ENCODE data around the gene UNC13C. TPM values are rescaled to one million over a fixed set of nuclear protein-coding genes. Genes with fewer than 3 reads are reported as not detected.

Gene UNC13C
- total and polyA plus RNA-seq, 2 experiments from 2014 or later, result not detected

DNA sequence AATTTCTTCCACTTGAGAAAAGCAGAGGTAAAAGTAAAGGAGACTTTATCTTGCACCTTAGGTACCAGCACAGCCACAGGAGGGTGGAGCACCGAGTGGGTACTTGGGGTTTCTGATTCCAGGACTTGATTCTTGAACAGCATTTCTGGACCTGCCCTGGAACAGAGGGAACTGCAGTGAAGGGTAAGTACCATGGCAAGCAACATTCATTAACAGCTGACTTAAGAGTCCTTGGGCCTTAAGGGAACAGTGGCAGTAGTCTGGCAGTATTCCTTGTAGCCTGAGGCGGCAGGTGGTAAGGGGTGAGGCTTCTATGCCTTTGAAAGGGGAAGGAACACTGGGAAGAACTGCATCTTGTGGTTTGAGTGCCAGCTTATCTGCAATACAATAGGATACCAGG, 666.6 kb downstream of the UNC13C start:
- Histone ChIP-seq H3F3A (ENCODE audit: insufficient read depth) (no peaks in the 10 kb centered on the region), H3K27ac (no peak overlapping the region), H3K79me2 (ENCODE audit: insufficient read depth) (no peaks in the 10 kb centered on the region), H3K4me1 (ENCODE audit: insufficient read depth) (no peaks in the 10 kb centered on the region), H4K20me1 (ENCODE audit: insufficient read depth) (no peaks in the 10 kb centered on the region), H2AFZ (no peak overlapping the region), H3K9me3 (ENCODE audit: low read depth) (no peaks in the 10 kb centered on the region), H3K9me2 (ENCODE audit: insufficient read depth) (no peaks in the 10 kb centered on the region), H3K9ac (no peak overlapping the region), H3K27me3 (replicated peaks; ENCODE audit: insufficient read depth) (no peaks in the 10 kb centered on the region), H3K36me3 (ENCODE audit: low read depth) (no peaks in the 10 kb centered on the region), H3K4me2 (ENCODE audit: unreplicated experiment) (no peak overlapping the region), H3K4me3 (no peak overlapping the region)
- in situ Hi-C loops (cut with MboI), result no loop called here
- 4 to 23% methylated on average over 2 of the region's 2 CpGs for WGBS, 2 experiments (ENCODE audit: low coverage in 1 of 2, low lambda C conversion rate in 2 of 2, missing lambda C conversion rate in 2 of 2)
- no peak for DNase-seq
- TF ChIP-seq EZH2phosphoT487 (IDR thresholded peaks at IDR 0.05; ENCODE audit: insufficient read depth, low read depth), result no peak
- TF ChIP-seq EZH2 (IDR thresholded peaks at IDR 0.05; ENCODE audit: insufficient read depth, poor library complexity, severe bottlenecking), result no peak

DNA sequence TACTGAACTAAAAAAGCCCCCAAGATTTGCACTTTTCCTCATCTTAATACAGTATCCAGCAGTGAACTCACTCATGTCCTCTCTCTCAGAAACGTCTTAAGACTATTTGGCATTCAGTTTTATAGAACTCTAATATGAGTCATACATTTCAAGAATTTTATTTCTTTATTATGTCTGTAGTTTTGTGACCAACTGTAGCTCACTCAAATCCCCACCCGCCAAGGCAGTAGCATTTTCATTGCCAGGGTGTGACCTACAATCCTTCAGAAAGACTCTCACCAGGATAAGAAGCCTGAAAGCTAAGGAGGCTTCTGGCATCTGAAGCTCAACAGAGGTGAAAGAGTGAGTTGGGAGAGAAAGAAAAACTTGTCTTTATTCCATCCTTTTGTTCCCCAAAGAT, 681.4 kb downstream of the UNC13C start:
- no peaks in the 10 kb centered on the region for H3K27me3 ChIP-seq (replicated peaks; ENCODE audit: insufficient read depth)
- no peak for DNase-seq
- H3K79me2 ChIP-seq (ENCODE audit: insufficient read depth), result no peaks in the 10 kb centered on the region
- no peaks in the 10 kb centered on the region for H4K20me1 ChIP-seq (ENCODE audit: insufficient read depth)
- 0 to 3% methylated on average over 2 of the region's 2 CpGs for WGBS, 2 experiments (ENCODE audit: low coverage in 1 of 2, low lambda C conversion rate in 2 of 2, missing lambda C conversion rate in 2 of 2)
- H2AFZ ChIP-seq, result no peak overlapping the region
- no peak for TF ChIP-seq EZH2 (IDR thresholded peaks at IDR 0.05; ENCODE audit: insufficient read depth, poor library complexity, severe bottlenecking)
- no peak for TF ChIP-seq EZH2phosphoT487 (IDR thresholded peaks at IDR 0.05; ENCODE audit: insufficient read depth, low read depth)
- in situ Hi-C loops (cut with MboI), result no loop called here
- H3K4me2 ChIP-seq (ENCODE audit: unreplicated experiment), result no peak overlapping the region
- H3K36me3 ChIP-seq (ENCODE audit: low read depth), result no peaks in the 10 kb centered on the region
- H3K4me3 ChIP-seq, result no peak overlapping the region
- no peaks in the 10 kb centered on the region for H3K4me1 ChIP-seq (ENCODE audit: insufficient read depth)
- no peak overlapping the region for H3K27ac ChIP-seq
- no peaks in the 10 kb centered on the region for H3K9me2 ChIP-seq (ENCODE audit: insufficient read depth)
- H3F3A ChIP-seq (ENCODE audit: insufficient read depth), result no peaks in the 10 kb centered on the region
- H3K9me3 ChIP-seq (ENCODE audit: low read depth), result no peaks in the 10 kb centered on the region
- no peak overlapping the region for H3K9ac ChIP-seq

GRCh38 chr15:54660356-54660755, 682.1 kb downstream of the UNC13C start:
- DNase-seq, result no peak
- Histone ChIP-seq H3K27ac (no peak overlapping the region), H3K27me3 (replicated peaks; ENCODE audit: insufficient read depth) (no peaks in the 10 kb centered on the region), H3K9ac (no peak overlapping the region), H3K9me3 (ENCODE audit: low read depth) (no peaks in the 10 kb centered on the region), H3K4me1 (ENCODE audit: insufficient read depth) (no peaks in the 10 kb centered on the region), H3K9me2 (ENCODE audit: insufficient read depth) (no peaks in the 10 kb centered on the region), H3K36me3 (ENCODE audit: low read depth) (no peaks in the 10 kb centered on the region), H3K4me2 (ENCODE audit: unreplicated experiment) (no peak overlapping the region), H3K4me3 (no peak overlapping the region), H4K20me1 (ENCODE audit: insufficient read depth) (no peaks in the 10 kb centered on the region), H3F3A (ENCODE audit: insufficient read depth) (no peaks in the 10 kb centered on the region), H2AFZ (no peak overlapping the region), H3K79me2 (ENCODE audit: insufficient read depth) (no peaks in the 10 kb centered on the region)
- in situ Hi-C loops (cut with MboI), result no loop called here
- WGBS, 2 experiments (ENCODE audit: low coverage in 1 of 2, low lambda C conversion rate in 2 of 2, missing lambda C conversion rate in 2 of 2), result 2 to 4% methylated on average over 5 of the region's 5 CpGs
- TF ChIP-seq EZH2phosphoT487 (IDR thresholded peaks at IDR 0.05; ENCODE audit: insufficient read depth, low read depth) (no peak), EZH2 (IDR thresholded peaks at IDR 0.05; ENCODE audit: insufficient read depth, poor library complexity, severe bottlenecking) (no peak)

DNA sequence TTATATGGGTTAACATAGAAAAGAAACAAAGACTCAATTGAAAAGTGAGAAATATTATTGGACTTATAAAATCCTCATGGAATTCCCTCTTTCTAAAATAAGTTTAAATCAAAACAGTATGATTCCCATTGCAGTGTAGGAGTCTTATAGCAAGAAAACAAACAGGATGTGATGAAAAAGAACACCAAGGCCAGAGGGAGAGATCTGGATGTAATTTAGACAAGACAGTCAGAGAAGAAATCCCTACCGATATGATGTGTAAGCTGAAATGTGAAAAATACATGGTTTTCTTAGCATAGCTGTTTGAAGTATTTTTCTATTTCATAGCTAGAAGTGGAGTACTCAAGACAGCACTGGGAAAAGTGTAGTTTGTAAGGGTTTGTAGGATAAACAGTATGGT, 697.0 kb downstream of the UNC13C start:
- TF ChIP-seq EZH2phosphoT487 (IDR thresholded peaks at IDR 0.05; ENCODE audit: insufficient read depth, low read depth), result no peak
- no peak for TF ChIP-seq EZH2 (IDR thresholded peaks at IDR 0.05; ENCODE audit: insufficient read depth, poor library complexity, severe bottlenecking)

GRCh38 chr15:54681584-54681983, 703.3 kb downstream of the UNC13C start:
- no peaks in the 10 kb centered on the region for H3K36me3 ChIP-seq (ENCODE audit: low read depth)
- no peaks in the 10 kb centered on the region for H4K20me1 ChIP-seq (ENCODE audit: insufficient read depth)
- no peak overlapping the region for H3K9ac ChIP-seq
- H3F3A ChIP-seq (ENCODE audit: insufficient read depth), result no peaks in the 10 kb centered on the region
- H3K9me2 ChIP-seq (ENCODE audit: insufficient read depth), result no peaks in the 10 kb centered on the region; the same call in 1 of the 2 replicates
- H2AFZ ChIP-seq, result no peak overlapping the region
- no peak for TF ChIP-seq EZH2phosphoT487 (IDR thresholded peaks at IDR 0.05; ENCODE audit: insufficient read depth, low read depth)
- TF ChIP-seq EZH2 (IDR thresholded peaks at IDR 0.05; ENCODE audit: insufficient read depth, poor library complexity, severe bottlenecking), result no peak
- no peak overlapping the region for H3K27ac ChIP-seq
- no peaks in the 10 kb centered on the region for H3K79me2 ChIP-seq (ENCODE audit: insufficient read depth)
- H3K9me3 ChIP-seq (ENCODE audit: low read depth), result no peaks in the 10 kb centered on the region
- 17 to 20% methylated on average over 2 of the region's 2 CpGs for WGBS, 2 experiments (ENCODE audit: low coverage in 1 of 2, low lambda C conversion rate in 2 of 2, missing lambda C conversion rate in 2 of 2)
- H3K27me3 ChIP-seq (replicated peaks; ENCODE audit: insufficient read depth), result no peaks in the 10 kb centered on the region
- no peak for DNase-seq
- no peaks in the 10 kb centered on the region for H3K4me1 ChIP-seq (ENCODE audit: insufficient read depth)
- no peak overlapping the region for H3K4me2 ChIP-seq (ENCODE audit: unreplicated experiment)
- in situ Hi-C loops (cut with MboI), result no loop called here
- H3K4me3 ChIP-seq, result no peak overlapping the region

More for the DNA sequence above, 697.0 kb downstream of the UNC13C start:
- Histone ChIP-seq H3K36me3 (ENCODE audit: low read depth) (no peaks in the 10 kb centered on the region), H3K9ac (no peak overlapping the region), H3K9me3 (ENCODE audit: low read depth) (no peaks in the 10 kb centered on the region), H3K79me2 (ENCODE audit: insufficient read depth) (no peaks in the 10 kb centered on the region), H3K4me2 (ENCODE audit: unreplicated experiment) (no peak overlapping the region), H3K9me2 (ENCODE audit: insufficient read depth) (no peaks in the 10 kb centered on the region; the same call in 1 of the 2 replicates), H3K27me3 (replicated peaks; ENCODE audit: insufficient read depth) (no peaks in the 10 kb centered on the region), H3K27ac (no peak overlapping the region), H3F3A (ENCODE audit: insufficient read depth) (no peaks in the 10 kb centered on the region), H3K4me1 (ENCODE audit: insufficient read depth) (no peaks in the 10 kb centered on the region), H4K20me1 (ENCODE audit: insufficient read depth) (no peaks in the 10 kb centered on the region), H3K4me3 (no peak overlapping the region), H2AFZ (no peak overlapping the region)
- in situ Hi-C loops (cut with MboI), result no loop called here
- no peak for DNase-seq
- 2 to 4% methylated on average over 1 of the region's 1 CpG for WGBS, 2 experiments (ENCODE audit: low coverage in 1 of 2, low lambda C conversion rate in 2 of 2, missing lambda C conversion rate in 2 of 2)

Other genes with a start within 250 kb of the UNC13C start
- gene WDR72, start 218.8 kb upstream of the UNC13C start, total RNA-seq (2014; rRNA removed; shearing (Covaris generic)), result not detected in 2 replicates
- not detected in 2 replicates for gene WDR72, start 218.8 kb upstream of the UNC13C start, polyA plus RNA-seq (2016; fragmentation: Nextera tagmentation; extraction: Ambion mirVana)